Measurements from ENCODE around the gene CLRN3. TPM values are rescaled to one million over a fixed set of nuclear protein-coding genes. Genes with fewer than 3 reads are reported as not detected.

CLRN3 gene
- total and polyA plus RNA-seq, 2 donors (not counting 1 experiment from before 2014, with no cell fraction given) = not detected

- intact Hi-C loops (cut with micrococcal nuclease) = no loop called here
- Histone ChIP-seq H3K27me3 (replicated peaks in 1 of 4; ENCODE audit: control extremely low read depth in 1 of 4, control insufficient read depth in 3 of 4, insufficient read depth in 4 of 4, low read length in 3 of 4) (no peaks in the 10 kb centered on the region), H4K20me1 (ENCODE audit: control insufficient read depth, insufficient read depth, low read length, poor library complexity, severe bottlenecking) (no peaks in the 10 kb centered on the region), H3K9me3 (ENCODE audit: control extremely low read depth in 1 of 3, control insufficient read depth in 2 of 3, insufficient read depth in 1 of 3, low read length in 2 of 3) (no peaks in the 10 kb centered on the region), H2AFZ (ENCODE audit: insufficient read depth, low read depth, low read length, poor library complexity, severe bottlenecking) (no peak overlapping the region), H3K4me2 (replicated peaks; ENCODE audit: low read depth, low read length, poor library complexity, severe bottlenecking) (no peak overlapping the region), H3K9ac (ENCODE audit: low read length) (no peak overlapping the region), H3K4me3 (ENCODE audit: control extremely low read depth in 1 of 5, extremely low read depth in 1 of 5, insufficient read depth in 1 of 5, low read depth in 2 of 5, low read length in 4 of 5) (no peak overlapping the region), H3K27ac (ENCODE audit: low read length in 2 of 2) (no peak overlapping the region), H3K79me2 (ENCODE audit: control insufficient read depth, insufficient read depth, low read length) (no peaks in the 10 kb centered on the region), H3K4me1 (ENCODE audit: control insufficient read depth in 2 of 2, insufficient read depth in 2 of 2, low read length in 2 of 2) (peaks cover 17 to 26% of the 10 kb centered on the region in 2 donors), H3K36me3 (replicated peaks in 1 of 2; ENCODE audit: control extremely low read depth in 1 of 2, control insufficient read depth in 1 of 2, extremely low read depth in 1 of 2, insufficient read depth in 2 of 2, low read length in 1 of 2) (no peaks in the 10 kb centered on the region)
- ATAC-seq (ENCODE audit: low read depth) (no peak), DNase-seq (no peak)
- Mint-ChIP-seq H3K4me1 (peaks cover 19% of the 10 kb centered on the region), H3K9me3 (ENCODE audit: insufficient read depth) (no peaks in the 10 kb centered on the region), H3K27me3 (no peaks in the 10 kb centered on the region), H3K27ac (no peak overlapping the region), H3K4me3 (no peak overlapping the region)
- ChIA-PET POLR2A (interaction anchor here (1.0 kb wide), 1 partner anchor 11 kb away, joined by 4 read pairs; no protein-coding TSS in a partner anchor), CTCF (interaction anchor here (0.9 to 1.1 kb wide), 2 partner anchors 27 to 157 kb away, joined by 4 read pairs; no protein-coding TSS in a partner anchor)
- TF ChIP-seq EZH2 (IDR thresholded peaks at IDR 0.05; ENCODE audit: borderline replicate concordance, insufficient read depth, low read depth, low read length, poor library complexity, severe bottlenecking) (no peak), CTCF (IDR thresholded peaks at IDR 0.05) (no peak)
- 87% methylated on average over 4 of the region's 4 CpGs for WGBS (ENCODE audit: insufficient coverage)
Measured at GRCh38 chr10:127878475-127879055, 14.2 kb downstream of the CLRN3 start.

- H3K9ac ChIP-seq (ENCODE audit: low read length) = no peak overlapping the region
- H3K9me3 Mint-ChIP-seq (ENCODE audit: insufficient read depth) = no peaks in the 10 kb centered on the region
- H3K4me2 ChIP-seq (replicated peaks; ENCODE audit: low read depth, low read length, poor library complexity, severe bottlenecking) = no peak overlapping the region
- no peak overlapping the region for H3K27ac ChIP-seq (ENCODE audit: low read length in 2 of 2)
- no peak overlapping the region for H2AFZ ChIP-seq (ENCODE audit: insufficient read depth, low read depth, low read length, poor library complexity, severe bottlenecking)
- WGBS (ENCODE audit: insufficient coverage) = 77% methylated on average over 4 of the region's 5 CpGs
- no peak overlapping the region for H3K27ac Mint-ChIP-seq
- DNase-seq (no peak), ATAC-seq (ENCODE audit: low read depth) (no peak)
- no peaks in the 10 kb centered on the region for H3K79me2 ChIP-seq (ENCODE audit: control insufficient read depth, insufficient read depth, low read length)
- H3K27me3 ChIP-seq (replicated peaks in 1 of 4; ENCODE audit: control extremely low read depth in 1 of 4, control insufficient read depth in 3 of 4, insufficient read depth in 4 of 4, low read length in 3 of 4) = no peaks in the 10 kb centered on the region
- CTCF ChIA-PET = no interaction called here
- H3K4me1 Mint-ChIP-seq = peaks cover 19% of the 10 kb centered on the region
- intact Hi-C loops (cut with micrococcal nuclease) = no loop called here
- H3K36me3 ChIP-seq (replicated peaks in 1 of 2; ENCODE audit: control extremely low read depth in 1 of 2, control insufficient read depth in 1 of 2, extremely low read depth in 1 of 2, insufficient read depth in 2 of 2, low read length in 1 of 2) = no peaks in the 10 kb centered on the region
- H3K9me3 ChIP-seq (ENCODE audit: control extremely low read depth in 1 of 3, control insufficient read depth in 2 of 3, insufficient read depth in 1 of 3, low read length in 2 of 3) = no peaks in the 10 kb centered on the region
- no peaks in the 10 kb centered on the region for H3K27me3 Mint-ChIP-seq
- H4K20me1 ChIP-seq (ENCODE audit: control insufficient read depth, insufficient read depth, low read length, poor library complexity, severe bottlenecking) = no peaks in the 10 kb centered on the region
- TF ChIP-seq EZH2 (IDR thresholded peaks at IDR 0.05; ENCODE audit: borderline replicate concordance, insufficient read depth, low read depth, low read length, poor library complexity, severe bottlenecking) (no peak), CTCF (IDR thresholded peaks at IDR 0.05) (no peak)
- H3K4me3 ChIP-seq (ENCODE audit: control extremely low read depth in 1 of 5, extremely low read depth in 1 of 5, insufficient read depth in 1 of 5, low read depth in 2 of 5, low read length in 4 of 5) = no peak overlapping the region
- H3K4me1 ChIP-seq (ENCODE audit: control insufficient read depth in 2 of 2, insufficient read depth in 2 of 2, low read length in 2 of 2) = peaks cover 17 to 22% of the 10 kb centered on the region in 2 donors
- POLR2A ChIA-PET = no interaction called here
- no peak overlapping the region for H3K4me3 Mint-ChIP-seq
Measured at GRCh38 chr10:127877699-127878098, 15.0 kb downstream of the CLRN3 start.

Measured in B cell (primary cell).